C4-2B (cell line): ENCODE data around the gene MTHFD2L.

Source experiments
- H3K27ac ChIP-seq: fragments of 450-650 bp; 2 replicates; pipeline ENCODE4 v1.5.1; 2017
- ZFX ChIP-seq: fragments of 450-650 bp; IDR thresholded peaks from 2 replicates; pipeline ENCODE4 v1.6.1; 2017
- TF ChIP-seq, protein P1 (sequence below): fragments of 450-650 bp; conservative IDR thresholded peaks from 2 replicates; pipeline ENCODE4 v1.5.1; 2017; ENCODE audit warnings: mild to moderate bottlenecking

MTHFD2L gene

DNA sequence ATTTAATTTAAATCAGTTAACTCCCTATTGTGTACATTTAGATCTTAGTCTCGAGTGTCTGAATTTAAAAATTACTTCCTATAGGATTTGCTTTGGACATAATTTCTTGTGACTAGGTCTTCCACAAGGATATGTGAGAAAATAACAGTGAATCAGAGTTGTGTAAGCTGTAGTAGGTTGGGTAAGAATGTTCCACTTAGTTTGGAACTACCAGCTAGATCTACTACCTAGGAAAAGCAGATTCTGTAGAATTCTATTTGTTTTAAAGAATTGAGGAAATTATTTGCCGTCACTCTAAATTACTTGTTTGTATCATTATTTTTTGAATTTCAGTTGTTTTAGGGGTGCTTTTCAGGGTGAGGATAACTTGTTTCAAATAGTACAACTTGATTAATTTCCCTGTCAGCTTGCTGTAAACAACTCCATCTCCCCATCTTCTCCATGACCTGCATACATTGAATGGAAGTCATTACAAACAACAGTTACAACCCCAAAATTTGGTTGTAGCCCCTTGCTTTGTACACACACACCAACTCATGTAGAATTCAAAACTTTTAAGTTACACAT is 1.3 kb downstream of the MTHFD2L start:
- no peak overlapping the region for H3K27ac ChIP-seq
- TF ChIP-seq, protein P1, sequence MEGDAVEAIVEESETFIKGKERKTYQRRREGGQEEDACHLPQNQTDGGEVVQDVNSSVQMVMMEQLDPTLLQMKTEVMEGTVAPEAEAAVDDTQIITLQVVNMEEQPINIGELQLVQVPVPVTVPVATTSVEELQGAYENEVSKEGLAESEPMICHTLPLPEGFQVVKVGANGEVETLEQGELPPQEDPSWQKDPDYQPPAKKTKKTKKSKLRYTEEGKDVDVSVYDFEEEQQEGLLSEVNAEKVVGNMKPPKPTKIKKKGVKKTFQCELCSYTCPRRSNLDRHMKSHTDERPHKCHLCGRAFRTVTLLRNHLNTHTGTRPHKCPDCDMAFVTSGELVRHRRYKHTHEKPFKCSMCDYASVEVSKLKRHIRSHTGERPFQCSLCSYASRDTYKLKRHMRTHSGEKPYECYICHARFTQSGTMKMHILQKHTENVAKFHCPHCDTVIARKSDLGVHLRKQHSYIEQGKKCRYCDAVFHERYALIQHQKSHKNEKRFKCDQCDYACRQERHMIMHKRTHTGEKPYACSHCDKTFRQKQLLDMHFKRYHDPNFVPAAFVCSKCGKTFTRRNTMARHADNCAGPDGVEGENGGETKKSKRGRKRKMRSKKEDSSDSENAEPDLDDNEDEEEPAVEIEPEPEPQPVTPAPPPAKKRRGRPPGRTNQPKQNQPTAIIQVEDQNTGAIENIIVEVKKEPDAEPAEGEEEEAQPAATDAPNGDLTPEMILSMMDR = no peak
- no peak for TF ChIP-seq ZFX

- no peak overlapping the region for H3K27ac ChIP-seq
- no peak for TF ChIP-seq ZFX
- TF ChIP-seq, protein P1 = no peak
Observed at GRCh38 chr4:74161666-74162450, 3.9 kb downstream of the MTHFD2L start.

- TF ChIP-seq, protein P1 = no peak
- no peak for TF ChIP-seq ZFX
- no peak overlapping the region for H3K27ac ChIP-seq
Observed at GRCh38 chr4:74166135-74166534, 8.2 kb downstream of the MTHFD2L start.

- H3K27ac ChIP-seq = no peak overlapping the region
- no peak for TF ChIP-seq ZFX
- TF ChIP-seq, protein P1 = no peak
Observed at GRCh38 chr4:74166818-74167217, 8.9 kb downstream of the MTHFD2L start.

DNA sequence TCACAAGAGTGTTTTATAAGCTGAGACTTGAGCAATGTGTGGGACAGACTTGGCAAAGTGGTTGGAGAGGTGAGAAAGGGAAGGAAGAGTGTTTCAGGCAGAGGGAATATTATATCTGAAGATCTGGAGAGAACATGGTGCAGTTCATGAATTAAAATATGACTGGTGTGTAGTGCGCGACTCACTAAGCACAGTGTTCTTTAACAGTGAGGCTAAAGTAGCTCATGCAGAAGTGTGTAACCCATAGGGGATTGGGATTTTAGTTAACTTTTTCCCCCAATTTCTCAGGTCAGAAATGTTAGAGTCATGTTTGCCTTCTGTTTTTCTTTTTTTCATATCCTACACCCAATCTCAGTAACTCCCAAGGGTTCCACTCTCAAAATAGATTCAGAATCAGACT is 9.7 kb downstream of the MTHFD2L start:
- no peak for TF ChIP-seq ZFX
- TF ChIP-seq, protein P1 = no peak
- no peak overlapping the region for H3K27ac ChIP-seq

DNA sequence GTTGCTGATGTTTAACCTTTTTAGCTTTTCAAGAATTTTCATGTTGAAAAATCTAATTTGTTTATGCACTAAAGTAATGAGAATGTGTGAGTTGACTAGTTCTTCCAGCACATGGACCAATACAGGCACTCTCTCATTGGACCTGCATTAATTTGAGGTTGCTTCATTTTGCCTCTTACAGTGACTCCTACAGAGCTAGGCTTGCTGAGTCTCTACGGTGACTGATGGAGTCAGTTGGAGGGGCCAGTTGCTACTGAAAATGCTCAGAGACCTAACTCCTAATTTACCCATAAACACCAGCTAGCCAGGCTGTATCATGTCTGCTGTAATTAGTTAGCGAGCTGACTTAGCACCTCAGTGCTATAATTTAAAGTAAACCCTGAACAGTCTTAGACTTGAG is 10.9 kb downstream of the MTHFD2L start:
- no peak overlapping the region for H3K27ac ChIP-seq
- TF ChIP-seq, protein P1 = no peak
- no peak for TF ChIP-seq ZFX

GRCh38 chr4:74173321-74173720 is 15.4 kb downstream of the MTHFD2L start:
- no peak overlapping the region for H3K27ac ChIP-seq
- TF ChIP-seq, protein P1 = no peak
- no peak for TF ChIP-seq ZFX
